PC-9 (cell line): Measurements from ENCODE around the gene TBL1Y.

Source experiments
- EZH2 ChIP-seq: fragments of 200-600 bp; sonication (generic); IDR thresholded peaks from 2 replicates; pipeline ENCODE4 v1.8.0; 2017; ENCODE audit warnings: antibody characterized with exemption, low read depth
- TF ChIP-seq, protein P1 (sequence below): fragments of 200-600 bp; sonication (generic); conservative IDR thresholded peaks from 2 replicates; pipeline ENCODE4 v1.6.1; 2017; ENCODE audit warnings: mixed run types, antibody characterized with exemption, mild to moderate bottlenecking, moderate library complexity

DNA sequence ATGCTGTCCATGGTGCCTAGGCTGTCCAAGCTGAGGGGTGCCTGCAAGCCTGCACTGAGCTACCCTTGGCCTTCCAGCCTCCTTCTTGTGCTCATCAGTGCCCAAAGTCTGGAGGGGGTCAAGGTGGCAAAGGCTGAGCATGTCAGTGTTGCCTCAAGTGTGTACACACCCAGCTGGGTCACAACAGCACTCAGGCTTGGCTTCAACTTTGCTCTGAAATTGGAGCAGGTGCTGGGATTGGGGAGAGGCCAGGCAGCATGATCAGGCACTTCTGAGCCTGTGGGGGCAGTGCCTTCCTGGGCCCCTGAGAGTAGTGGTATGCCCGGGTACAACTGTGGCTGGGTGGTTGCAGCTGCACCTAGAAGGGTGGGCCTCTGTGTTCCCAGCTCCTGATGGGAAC, 18.7 kb downstream of the TBL1Y start:
- TF ChIP-seq, protein P1, sequence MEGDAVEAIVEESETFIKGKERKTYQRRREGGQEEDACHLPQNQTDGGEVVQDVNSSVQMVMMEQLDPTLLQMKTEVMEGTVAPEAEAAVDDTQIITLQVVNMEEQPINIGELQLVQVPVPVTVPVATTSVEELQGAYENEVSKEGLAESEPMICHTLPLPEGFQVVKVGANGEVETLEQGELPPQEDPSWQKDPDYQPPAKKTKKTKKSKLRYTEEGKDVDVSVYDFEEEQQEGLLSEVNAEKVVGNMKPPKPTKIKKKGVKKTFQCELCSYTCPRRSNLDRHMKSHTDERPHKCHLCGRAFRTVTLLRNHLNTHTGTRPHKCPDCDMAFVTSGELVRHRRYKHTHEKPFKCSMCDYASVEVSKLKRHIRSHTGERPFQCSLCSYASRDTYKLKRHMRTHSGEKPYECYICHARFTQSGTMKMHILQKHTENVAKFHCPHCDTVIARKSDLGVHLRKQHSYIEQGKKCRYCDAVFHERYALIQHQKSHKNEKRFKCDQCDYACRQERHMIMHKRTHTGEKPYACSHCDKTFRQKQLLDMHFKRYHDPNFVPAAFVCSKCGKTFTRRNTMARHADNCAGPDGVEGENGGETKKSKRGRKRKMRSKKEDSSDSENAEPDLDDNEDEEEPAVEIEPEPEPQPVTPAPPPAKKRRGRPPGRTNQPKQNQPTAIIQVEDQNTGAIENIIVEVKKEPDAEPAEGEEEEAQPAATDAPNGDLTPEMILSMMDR = no peak
- TF ChIP-seq EZH2 = no peak
